ENCODE results near the gene CORO2A.

GRCh38 chr9:98214811-98215210 lies 22.4 kb upstream of the CORO2A start:
- TF ChIP-seq EZH2 (IDR thresholded peaks at IDR 0.05) = no peak
- no peak for TF ChIP-seq FOXP2 (optimal IDR thresholded peaks at IDR 0.05; ENCODE audit: control extremely low read depth, extremely low read length, insufficient read depth)
- TF ChIP-seq POLR2AphosphoS5 (IDR thresholded peaks at IDR 0.05; ENCODE audit: borderline replicate concordance, low read depth, low read length) = no peak

All from SK-N-MC (cell line).